MM.1S (cell line): ENCODE measurements around the gene ALPK3.

Experiments
- CTCF ChIP-seq: fragments of 300-600 bp; sonication (generic); IDR thresholded peaks from 2 replicates; pipeline ENCODE4 v1.5.1; 2016; ENCODE audit warnings: antibody characterized with exemption, low read length, mixed read lengths
- EZH2phosphoT487 ChIP-seq: fragments of 300-600 bp; sonication (generic); IDR thresholded peaks from 2 replicates; pipeline ENCODE4 v1.6.1; 2018; ENCODE audit warnings: antibody characterized with exemption, low read length

- TF ChIP-seq CTCF (no peak), EZH2phosphoT487 (no peak)
Measured at GRCh38 chr15:84852212-84852611, 35.1 kb downstream of the ALPK3 start.
